BE2C (cell line): ENCODE results near the gene LGALS7.
"Not testable (repeated sequence)": the region's sequence is repeated elsewhere in the genome, so short reads cannot be mapped to it uniquely, and the experiment has no call there.

ENCODE experiments used
- DNase-seq: peaks from one replicate; pipeline ENCODE4 v3.0.0-alpha.2; 2020
- H3K27me3 ChIP-seq: fragments of 250-450 bp; sonication (Bioruptor Pico); 2 replicates; pipeline ENCODE4 v1.5.1; 2020; ENCODE audit warnings: mild to moderate bottlenecking
- H3K36me3 ChIP-seq: fragments of 250-450 bp; sonication (Bioruptor Pico); 2 replicates; pipeline ENCODE4 v1.5.1; 2020; ENCODE audit warnings: mild to moderate bottlenecking
- H3K4me1 ChIP-seq: fragments of 250-450 bp; sonication (Bioruptor Pico); 2 replicates; pipeline ENCODE4 v1.5.1; 2020
- H3K4me3 ChIP-seq: 2 replicates; pipeline ENCODE4 v1.5.1; 2011; ENCODE audit warnings: low read depth, low read length
- H3K9me3 ChIP-seq: fragments of 250-450 bp; sonication (Bioruptor Pico); 2 replicates; pipeline ENCODE4 v1.5.1; 2020
- TF ChIP-seq, protein P1 (sequence below): IDR thresholded peaks from 2 replicates; pipeline ENCODE4 v1.5.1; 2012; ENCODE audit warnings: mild to moderate bottlenecking, low read depth, low read length

LGALS7 gene

DNA sequence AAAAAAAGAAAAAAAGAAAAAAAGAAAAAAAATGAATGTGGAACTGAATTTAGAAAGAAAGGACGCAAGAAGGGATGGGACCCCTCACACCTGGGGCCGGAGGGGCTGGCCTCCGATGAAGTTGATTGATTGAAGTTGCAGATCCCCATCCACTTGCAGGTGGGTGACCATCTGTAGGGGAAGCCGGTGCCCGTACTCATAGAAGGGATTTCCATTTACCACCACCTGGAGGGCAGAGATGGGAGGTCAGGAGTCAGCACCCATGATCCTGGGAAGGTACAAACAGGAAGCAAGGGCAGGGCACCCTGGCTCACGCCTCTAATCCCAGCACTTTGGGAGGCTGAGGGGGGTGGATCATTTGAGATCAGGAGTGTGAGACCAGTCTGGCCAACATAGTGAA, 33.1 kb upstream of the LGALS7 start:
- no peak for DNase-seq
- TF ChIP-seq, protein P1, sequence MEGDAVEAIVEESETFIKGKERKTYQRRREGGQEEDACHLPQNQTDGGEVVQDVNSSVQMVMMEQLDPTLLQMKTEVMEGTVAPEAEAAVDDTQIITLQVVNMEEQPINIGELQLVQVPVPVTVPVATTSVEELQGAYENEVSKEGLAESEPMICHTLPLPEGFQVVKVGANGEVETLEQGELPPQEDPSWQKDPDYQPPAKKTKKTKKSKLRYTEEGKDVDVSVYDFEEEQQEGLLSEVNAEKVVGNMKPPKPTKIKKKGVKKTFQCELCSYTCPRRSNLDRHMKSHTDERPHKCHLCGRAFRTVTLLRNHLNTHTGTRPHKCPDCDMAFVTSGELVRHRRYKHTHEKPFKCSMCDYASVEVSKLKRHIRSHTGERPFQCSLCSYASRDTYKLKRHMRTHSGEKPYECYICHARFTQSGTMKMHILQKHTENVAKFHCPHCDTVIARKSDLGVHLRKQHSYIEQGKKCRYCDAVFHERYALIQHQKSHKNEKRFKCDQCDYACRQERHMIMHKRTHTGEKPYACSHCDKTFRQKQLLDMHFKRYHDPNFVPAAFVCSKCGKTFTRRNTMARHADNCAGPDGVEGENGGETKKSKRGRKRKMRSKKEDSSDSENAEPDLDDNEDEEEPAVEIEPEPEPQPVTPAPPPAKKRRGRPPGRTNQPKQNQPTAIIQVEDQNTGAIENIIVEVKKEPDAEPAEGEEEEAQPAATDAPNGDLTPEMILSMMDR, result no peak
- Histone ChIP-seq H3K4me3 (no peak overlapping the region), H3K27me3 (no peaks in the 10 kb centered on the region), H3K36me3 (no peaks in the 10 kb centered on the region), H3K4me1 (no peaks in the 10 kb centered on the region), H3K9me3 (no peaks in the 10 kb centered on the region)

DNA sequence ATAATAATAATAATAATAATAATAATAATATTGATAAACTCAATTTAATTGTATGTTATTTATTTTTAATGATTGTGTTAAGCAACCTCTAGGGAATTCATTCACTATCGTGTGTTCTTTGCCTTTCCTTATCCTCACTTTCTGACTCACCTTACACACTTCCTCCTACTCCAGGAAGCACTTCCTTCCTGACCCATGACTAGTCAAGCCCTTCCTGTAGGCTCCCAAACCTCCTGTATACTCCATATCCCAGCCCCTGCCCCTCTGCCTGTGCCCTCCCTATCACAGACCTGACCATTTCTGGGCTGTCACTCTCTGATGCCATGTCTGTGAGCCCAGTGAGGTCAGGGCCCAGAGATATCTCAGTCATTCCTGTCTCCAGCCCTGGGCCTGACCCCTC, 31.9 kb upstream of the LGALS7 start:
- Histone ChIP-seq H3K27me3 (no peaks in the 10 kb centered on the region), H3K4me1 (no peaks in the 10 kb centered on the region), H3K4me3 (no peak overlapping the region), H3K36me3 (no peaks in the 10 kb centered on the region), H3K9me3 (no peaks in the 10 kb centered on the region)
- no peak for DNase-seq
- TF ChIP-seq, protein P1, result no peak

DNA sequence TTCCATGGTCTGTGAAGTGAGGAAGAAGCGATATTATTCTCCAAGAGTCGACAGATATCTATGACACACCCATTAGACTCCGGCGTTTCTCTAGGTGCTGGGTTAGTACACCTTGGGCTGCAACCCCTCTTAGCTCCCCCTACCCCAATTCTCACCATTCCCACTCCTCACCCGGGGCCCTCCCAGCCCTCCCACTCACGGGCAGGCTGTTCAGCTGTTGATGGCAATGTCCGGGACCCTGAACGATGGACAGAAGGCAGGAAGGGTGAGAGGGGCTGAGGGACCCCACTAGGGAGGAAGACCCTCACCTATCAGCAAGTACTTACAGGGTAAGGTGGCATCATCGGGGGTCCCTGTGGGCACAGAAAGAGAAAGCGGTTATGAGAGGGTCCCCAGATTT, 30.2 kb upstream of the LGALS7 start:
- no peaks in the 10 kb centered on the region for H3K36me3 ChIP-seq
- H3K27me3 ChIP-seq, result no peaks in the 10 kb centered on the region
- TF ChIP-seq, protein P1, result no peak
- no peak overlapping the region for H3K4me3 ChIP-seq
- no peaks in the 10 kb centered on the region for H3K9me3 ChIP-seq
- H3K4me1 ChIP-seq, result no peaks in the 10 kb centered on the region
- no peak for DNase-seq

DNA sequence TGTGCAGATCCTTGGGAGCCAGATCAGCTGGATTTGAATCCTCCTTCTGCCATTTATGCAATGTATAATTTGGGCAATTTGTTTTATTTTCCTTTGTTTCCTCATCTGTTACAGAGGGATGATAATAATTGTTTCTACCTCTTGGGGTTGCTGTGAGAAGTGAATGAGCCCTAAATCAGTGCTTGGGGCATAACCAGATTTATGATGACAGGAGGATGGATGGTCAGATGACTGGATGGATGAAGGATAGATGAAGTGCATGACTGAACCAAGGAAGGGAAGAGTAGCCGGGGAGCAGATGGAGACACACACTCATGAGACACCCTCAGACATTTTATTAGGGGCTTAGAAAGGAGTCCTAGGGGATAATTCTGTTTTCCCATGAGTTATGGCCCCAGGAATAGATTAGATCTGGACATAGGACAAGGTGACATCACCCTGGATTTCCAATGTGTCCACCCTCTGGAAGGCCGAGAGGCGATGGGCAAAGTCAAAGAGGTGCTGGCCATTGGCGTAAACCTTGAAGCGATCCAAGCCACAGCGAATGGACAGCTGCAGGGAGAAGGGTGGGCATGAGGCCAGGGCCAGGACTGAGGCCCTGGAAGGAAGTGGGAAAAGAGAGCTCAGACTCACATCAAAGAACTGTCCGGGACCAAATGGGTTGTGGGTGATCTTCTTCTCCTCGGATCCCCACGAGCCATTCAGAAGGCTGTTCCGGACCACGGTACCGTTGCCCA, 28.2 kb upstream of the LGALS7 start:
- Histone ChIP-seq H3K36me3 (no peaks in the 10 kb centered on the region), H3K4me1 (no peaks in the 10 kb centered on the region), H3K4me3 (no peak overlapping the region), H3K27me3 (no peaks in the 10 kb centered on the region), H3K9me3 (no peaks in the 10 kb centered on the region)
- DNase-seq, result no peak
- TF ChIP-seq, protein P1, result no peak

DNA sequence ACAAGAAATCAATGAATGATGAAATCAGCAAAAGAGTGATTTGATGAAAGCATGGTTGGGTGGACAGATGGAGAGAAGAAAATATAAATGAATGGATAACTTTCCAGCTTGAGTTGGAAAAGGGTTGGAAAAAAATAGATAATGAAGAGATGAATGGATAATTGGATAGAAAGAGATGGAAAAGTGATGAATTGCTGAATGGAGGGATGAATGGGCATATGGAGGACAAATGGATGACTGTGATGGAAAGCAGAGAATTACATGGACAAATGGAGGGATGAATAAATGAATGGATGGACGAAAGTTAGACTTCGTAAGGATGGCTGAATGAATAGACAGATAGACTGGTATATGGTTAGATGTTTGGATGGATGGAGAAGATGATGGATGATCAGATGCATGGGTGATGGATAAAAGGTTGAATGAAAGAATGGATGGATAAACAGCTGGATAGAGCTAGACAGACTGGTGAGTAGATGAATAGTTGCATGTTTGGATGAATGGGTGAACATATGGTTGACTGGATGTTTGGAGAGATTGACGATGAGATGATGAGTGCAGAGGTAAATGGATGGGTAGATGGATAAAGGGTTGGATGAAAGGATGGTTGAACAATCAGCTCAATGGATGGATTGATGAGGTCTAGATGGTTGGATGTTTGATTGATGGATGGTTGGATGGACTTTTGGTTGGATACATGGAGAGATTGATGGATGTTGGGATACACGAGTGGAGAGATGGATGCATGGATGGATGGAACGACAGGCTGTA, 27.4 kb upstream of the LGALS7 start:
- TF ChIP-seq, protein P1, result no peak
- H3K4me1 ChIP-seq, result no peaks in the 10 kb centered on the region
- H3K9me3 ChIP-seq, result no peaks in the 10 kb centered on the region
- DNase-seq, result no peak
- no peaks in the 10 kb centered on the region for H3K27me3 ChIP-seq
- H3K4me3 ChIP-seq, result no peak overlapping the region
- H3K36me3 ChIP-seq, result no peaks in the 10 kb centered on the region

DNA sequence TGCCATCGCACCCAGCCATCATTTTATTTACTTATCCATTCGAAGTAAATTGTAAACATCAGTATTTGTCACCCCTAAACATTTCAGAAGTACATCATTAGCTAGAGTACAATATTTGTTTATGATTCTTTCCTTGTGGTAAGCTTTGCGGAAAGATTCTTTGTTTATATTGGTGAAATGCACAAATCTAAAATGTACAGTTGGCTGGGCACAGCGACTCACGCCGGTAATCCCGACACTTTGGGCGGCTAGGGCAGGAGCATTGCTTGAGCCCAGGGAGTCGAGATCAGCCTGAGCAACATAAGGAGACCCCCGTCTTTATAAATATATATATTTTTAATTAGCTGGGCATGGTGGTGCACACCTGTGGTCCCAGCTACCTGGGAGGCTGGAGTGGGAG, 25.8 kb upstream of the LGALS7 start:
- Histone ChIP-seq H3K4me3 (no peak overlapping the region), H3K36me3 (no peaks in the 10 kb centered on the region), H3K9me3 (no peaks in the 10 kb centered on the region), H3K27me3 (no peaks in the 10 kb centered on the region), H3K4me1 (no peaks in the 10 kb centered on the region)
- no peak for DNase-seq
- TF ChIP-seq, protein P1, result no peak

DNA sequence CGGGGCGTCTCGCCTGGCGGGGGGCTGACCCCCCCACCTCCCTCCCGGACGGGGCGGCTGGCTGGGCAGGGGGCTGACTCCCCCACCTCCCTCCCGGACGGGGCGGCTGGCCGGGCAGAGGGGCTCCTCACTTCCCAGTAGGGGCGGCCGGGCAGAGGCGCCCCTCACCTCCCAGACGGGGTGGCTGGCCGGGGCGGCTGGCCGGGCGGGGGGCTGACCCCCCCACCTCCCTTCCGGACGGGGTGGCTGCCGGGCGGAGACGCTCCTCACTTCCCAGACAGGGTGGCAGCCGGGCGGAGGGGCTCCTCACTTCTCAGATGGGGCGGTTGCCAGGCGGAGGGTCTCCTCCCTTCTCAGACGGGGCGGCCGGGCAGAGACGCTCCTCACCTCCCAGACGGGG, 24.5 kb upstream of the LGALS7 start:
- not testable (repeated sequence) for H3K36me3 ChIP-seq, H3K27me3 ChIP-seq, H3K4me3 ChIP-seq, DNase-seq, H3K9me3 ChIP-seq, H3K4me1 ChIP-seq
